ENCODE results near the gene VTI1B.
"Not testable (repeated sequence)": the region's sequence is repeated elsewhere in the genome, so short reads cannot be mapped to it uniquely, and the experiment has no call there.

Gene VTI1B

GRCh38 chr14:67630186-67630585 is 44.2 kb downstream of the VTI1B start:
- no peak for DNase-seq (ENCODE audit: low read depth in 2 of 2)

GRCh38 chr14:67627519-67627918 is 46.9 kb downstream of the VTI1B start:
- no peak for DNase-seq (ENCODE audit: low read depth in 2 of 2)

DNA sequence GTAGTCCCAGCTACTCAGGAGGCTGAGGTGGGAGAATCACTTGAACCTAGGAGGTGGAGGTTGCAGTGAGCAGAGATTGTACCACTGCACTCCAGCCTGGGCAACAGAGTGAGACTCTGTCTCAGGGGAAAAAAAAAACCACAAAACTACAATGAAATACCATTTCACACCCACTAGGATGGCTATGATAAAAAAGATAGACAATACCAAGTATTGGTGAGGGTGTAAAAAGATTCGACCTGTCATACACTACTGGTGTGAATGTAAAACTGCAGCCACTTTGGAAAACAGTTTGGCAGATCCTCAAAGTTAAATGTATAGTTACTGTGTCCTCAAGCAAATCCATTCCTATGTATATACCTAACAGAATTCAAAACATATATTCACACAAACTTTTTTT is 48.3 kb downstream of the VTI1B start:
- DNase-seq (ENCODE audit: low read depth in 2 of 2), result not testable (repeated sequence)

GRCh38 chr14:67623114-67623513 is 51.3 kb downstream of the VTI1B start:
- DNase-seq (ENCODE audit: low read depth in 2 of 2), result no peak

DNA sequence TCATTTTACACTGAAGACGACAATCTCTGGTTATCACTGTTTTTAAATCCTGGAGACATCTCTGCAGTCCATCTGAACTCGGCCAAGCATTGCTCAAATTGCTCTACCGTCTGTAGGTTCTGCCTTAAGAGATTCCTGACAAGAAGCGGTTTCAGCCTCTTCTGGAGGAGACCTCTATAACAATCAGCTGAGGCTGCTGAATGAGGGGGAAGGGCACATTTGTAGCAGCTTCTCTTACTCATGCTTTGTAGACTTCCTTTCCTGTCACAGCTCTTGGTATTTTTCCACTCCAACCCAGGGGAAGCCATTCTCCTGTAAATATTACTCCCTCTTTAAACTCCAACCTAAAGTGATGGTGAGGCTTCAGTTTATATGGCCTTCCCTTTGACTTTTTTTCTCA is 51.8 kb downstream of the VTI1B start:
- DNase-seq (ENCODE audit: low read depth in 2 of 2), result peak in 1 of 2 experiments; percentile 56

- no peak for DNase-seq (ENCODE audit: low read depth in 2 of 2)
Observed at GRCh38 chr14:67620217-67620785, 54.1 kb downstream of the VTI1B start.

GRCh38 chr14:67619446-67620216 is 54.8 kb downstream of the VTI1B start, which contains the start of gene ARG2:
ARG2 (plus strand) TSS chr14:67619920; CDS start chr14:67619978, 58 bp downstream.
- DNase-seq (ENCODE audit: low read depth in 2 of 2), result no peak

DNA sequence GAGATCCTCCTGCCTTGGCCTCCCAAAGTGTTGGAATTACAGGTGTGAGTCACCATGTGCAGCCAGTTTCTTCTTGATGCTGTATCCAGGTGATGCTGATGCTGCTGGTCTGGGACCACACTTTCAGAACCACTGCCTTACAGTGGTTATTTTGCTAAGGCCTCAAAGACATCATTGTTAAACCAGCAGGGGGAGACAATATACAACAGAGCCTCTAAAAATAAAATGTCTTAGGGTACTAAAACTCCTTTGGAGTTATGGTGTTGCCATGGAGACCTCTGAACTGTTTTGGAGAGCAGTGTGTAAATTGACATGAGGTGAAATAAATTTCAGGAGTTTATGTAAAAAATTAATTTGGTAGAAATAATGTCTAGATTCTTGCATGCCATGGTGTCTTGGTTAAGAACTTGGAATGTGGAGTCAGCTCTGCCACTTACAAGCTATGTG is 55.8 kb downstream of the VTI1B start:
- DNase-seq (ENCODE audit: low read depth in 2 of 2), result peak in 1 of 2 experiments; percentile 50

- no peak for DNase-seq (ENCODE audit: low read depth in 2 of 2)
Observed at GRCh38 chr14:67610491-67610890, 63.9 kb downstream of the VTI1B start.

DNA sequence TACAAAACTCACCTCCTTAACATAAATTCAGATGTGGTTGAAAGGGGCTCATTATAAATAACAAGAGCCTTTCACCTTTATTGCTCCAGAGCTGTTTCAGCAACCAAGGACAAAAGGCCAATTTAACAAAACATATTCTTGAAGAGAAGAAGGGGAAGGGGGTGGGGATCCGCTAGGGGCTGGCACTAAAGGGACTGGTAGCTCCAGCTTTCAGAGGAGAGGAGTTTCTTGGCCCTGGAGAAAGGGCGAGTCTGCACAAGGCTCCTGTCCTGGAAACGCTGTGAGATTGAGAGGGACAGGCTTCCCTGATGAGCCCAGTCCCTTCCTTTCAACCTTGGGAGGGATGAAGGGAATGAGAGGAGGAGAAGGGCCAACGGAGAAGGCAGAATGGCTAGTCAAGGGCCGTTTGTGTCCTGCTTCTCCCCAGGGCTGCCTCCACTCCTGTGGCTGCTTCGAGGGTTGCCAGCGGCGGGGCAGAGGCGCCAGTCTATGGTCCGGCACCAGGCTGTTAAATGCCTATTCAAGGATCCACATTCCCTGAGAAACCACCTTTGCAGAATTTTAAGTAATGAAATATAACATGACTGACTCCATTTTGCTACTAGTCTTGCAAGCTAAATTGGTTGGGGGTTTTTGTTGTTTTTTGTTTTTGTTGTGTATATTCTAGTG is 64.7 kb downstream of the VTI1B start:
- DNase-seq (ENCODE audit: low read depth in 2 of 2), result no peak

GRCh38 chr14:67607646-67608045 is 66.8 kb downstream of the VTI1B start:
- no peak for DNase-seq (ENCODE audit: low read depth in 2 of 2)

GRCh38 chr14:67602995-67603545 is 71.4 kb downstream of the VTI1B start:
- DNase-seq (ENCODE audit: low read depth in 2 of 2), result no peak

- DNase-seq (ENCODE audit: low read depth in 2 of 2), result no peak
Observed at GRCh38 chr14:67602076-67602475, 72.4 kb downstream of the VTI1B start.

GRCh38 chr14:67600562-67600974 is 73.9 kb downstream of the VTI1B start:
- DNase-seq (ENCODE audit: low read depth in 2 of 2), result not testable (repeated sequence)

- DNase-seq (ENCODE audit: low read depth in 2 of 2), result peak; percentile 57 to 65
Observed at GRCh38 chr14:67599698-67600561, 74.5 kb downstream of the VTI1B start, which contains the start of gene PIGH. PIGH (minus strand) TSS chr14:67600268; CDS start chr14:67600203, 65 bp downstream.
